CD4-positive, alpha-beta T cell treated with Interleukin-15 for 4 hours (primary cell): ENCODE measurements around the gene CARMIL1.
A peak's percentile ranks its signal among the peaks of the same experiment; 100 is the strongest.

Source experiments
- DNase-seq: peaks from one replicate; pipeline ENCODE4 v3.0.0-alpha.2; 2020; ENCODE audit warnings: low spot score

The CARMIL1 gene

GRCh38 chr6:25519856-25520255 lies 240.7 kb downstream of the CARMIL1 start:
- no peak for DNase-seq

GRCh38 chr6:25524542-25524941 lies 245.4 kb downstream of the CARMIL1 start:
- DNase-seq = no peak

GRCh38 chr6:25525078-25525477 lies 245.9 kb downstream of the CARMIL1 start:
- DNase-seq = no peak

- no peak for DNase-seq
Observed at GRCh38 chr6:25534942-25535631, 255.9 kb downstream of the CARMIL1 start.

- no peak for DNase-seq
Observed at GRCh38 chr6:25535632-25536225, 256.6 kb downstream of the CARMIL1 start.

GRCh38 chr6:25536781-25537180 lies 257.6 kb downstream of the CARMIL1 start:
- DNase-seq = no peak

- no peak for DNase-seq
Observed at GRCh38 chr6:25537349-25538018, 258.3 kb downstream of the CARMIL1 start.

GRCh38 chr6:25541228-25541627 lies 262.1 kb downstream of the CARMIL1 start:
- no peak for DNase-seq

- no peak for DNase-seq
Observed at GRCh38 chr6:25542984-25543910, 264.1 kb downstream of the CARMIL1 start.

GRCh38 chr6:25544833-25545232 lies 265.7 kb downstream of the CARMIL1 start:
- DNase-seq = no peak

GRCh38 chr6:25547797-25548196 lies 268.6 kb downstream of the CARMIL1 start:
- DNase-seq = no peak

- DNase-seq = no peak
Observed at GRCh38 chr6:25548451-25548850, 269.3 kb downstream of the CARMIL1 start.

GRCh38 chr6:25550631-25551030 lies 271.5 kb downstream of the CARMIL1 start:
- no peak for DNase-seq

GRCh38 chr6:25553502-25553901 lies 274.3 kb downstream of the CARMIL1 start:
- DNase-seq = no peak

GRCh38 chr6:25555188-25555587 lies 276.0 kb downstream of the CARMIL1 start:
- DNase-seq = no peak

- peak; percentile 68 for DNase-seq
Observed at GRCh38 chr6:25556516-25556915, 277.3 kb downstream of the CARMIL1 start.

- no peak for DNase-seq
Observed at GRCh38 chr6:25558155-25558817, 279.1 kb downstream of the CARMIL1 start.

- DNase-seq = no peak
Observed at GRCh38 chr6:25560865-25561264, 281.7 kb downstream of the CARMIL1 start.

GRCh38 chr6:25564943-25565342 lies 285.8 kb downstream of the CARMIL1 start:
- DNase-seq = no peak

GRCh38 chr6:25570578-25570977 lies 291.4 kb downstream of the CARMIL1 start:
- DNase-seq = no peak

GRCh38 chr6:25576919-25577318 lies 297.7 kb downstream of the CARMIL1 start:
- DNase-seq = no peak

- no peak for DNase-seq
Observed at GRCh38 chr6:25578538-25578937, 299.4 kb downstream of the CARMIL1 start.
